Measurements from ENCODE around the gene USP37.

USP37 gene

DNA sequence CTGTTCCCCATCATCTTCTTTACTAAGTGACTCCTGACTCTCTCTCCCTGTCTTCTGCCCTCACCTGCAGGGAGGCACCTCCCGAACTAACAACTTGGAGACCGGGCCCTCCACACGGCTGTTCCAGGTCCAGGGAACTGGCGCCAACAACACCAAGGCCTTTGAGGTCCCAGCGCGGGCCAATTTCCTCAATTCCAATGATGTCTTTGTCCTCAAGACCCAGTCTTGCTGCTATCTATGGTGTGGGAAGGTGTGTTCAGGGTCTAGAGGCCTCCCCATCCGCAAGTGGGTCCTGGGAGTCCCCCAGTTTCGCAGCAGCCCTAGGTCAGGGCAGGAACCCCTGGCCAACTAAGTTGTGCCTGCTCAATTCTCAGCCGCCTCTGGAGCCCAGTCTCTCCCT, 133.7 kb downstream of the USP37 start:
- in situ Hi-C loops (cut with MboI; ENCODE audit: low sequenced_read_pairs): no loop called here

DNA sequence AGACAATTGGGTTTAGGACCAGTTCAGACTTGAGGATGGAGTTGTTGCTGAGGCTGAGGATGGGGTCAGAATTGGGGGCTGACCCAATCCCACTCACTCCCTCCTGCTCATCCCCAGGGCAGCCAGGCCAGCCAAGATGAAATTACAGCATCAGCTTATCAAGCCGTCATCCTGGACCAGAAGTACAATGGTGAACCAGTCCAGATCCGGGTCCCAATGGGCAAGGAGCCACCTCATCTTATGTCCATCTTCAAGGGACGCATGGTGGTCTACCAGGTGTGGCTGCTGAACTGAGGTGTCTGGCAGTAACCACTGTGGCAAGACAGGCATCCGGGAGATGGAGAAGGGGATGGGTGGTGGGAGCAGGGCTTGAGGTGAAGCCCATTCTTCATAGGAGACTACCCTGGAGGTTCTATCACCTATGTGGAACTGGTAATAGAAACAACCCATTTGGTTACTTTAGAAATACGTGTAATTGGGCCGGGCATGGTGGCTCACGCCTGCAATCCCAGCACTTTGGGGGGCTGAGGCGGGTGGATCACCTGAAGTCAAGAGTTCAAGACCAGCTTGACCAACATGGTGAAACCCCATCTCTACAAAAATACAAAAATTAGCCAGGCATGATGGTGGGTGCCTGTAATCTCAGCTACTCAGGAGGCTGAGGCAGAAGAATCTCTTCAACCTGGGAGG, 135.3 kb downstream of the USP37 start:
- in situ Hi-C loops (cut with MboI; ENCODE audit: low sequenced_read_pairs): no loop called here

DNA sequence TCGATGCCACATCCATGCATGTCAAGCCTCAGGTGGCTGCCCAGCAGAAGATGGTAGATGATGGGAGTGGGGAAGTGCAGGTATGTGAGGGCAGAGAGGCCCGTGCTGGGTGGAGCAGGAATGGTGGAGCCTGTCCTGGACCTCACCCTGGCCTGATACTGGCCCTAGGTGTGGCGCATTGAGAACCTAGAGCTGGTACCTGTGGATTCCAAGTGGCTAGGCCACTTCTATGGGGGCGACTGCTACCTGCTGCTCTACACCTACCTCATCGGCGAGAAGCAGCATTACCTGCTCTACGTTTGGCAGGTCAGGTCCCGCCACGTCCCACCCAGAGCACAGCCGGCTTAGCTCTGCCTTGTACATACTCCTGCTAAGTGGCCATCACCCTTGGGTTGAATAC, 136.3 kb downstream of the USP37 start:
- in situ Hi-C loops (cut with MboI; ENCODE audit: low sequenced_read_pairs): no loop called here

DNA sequence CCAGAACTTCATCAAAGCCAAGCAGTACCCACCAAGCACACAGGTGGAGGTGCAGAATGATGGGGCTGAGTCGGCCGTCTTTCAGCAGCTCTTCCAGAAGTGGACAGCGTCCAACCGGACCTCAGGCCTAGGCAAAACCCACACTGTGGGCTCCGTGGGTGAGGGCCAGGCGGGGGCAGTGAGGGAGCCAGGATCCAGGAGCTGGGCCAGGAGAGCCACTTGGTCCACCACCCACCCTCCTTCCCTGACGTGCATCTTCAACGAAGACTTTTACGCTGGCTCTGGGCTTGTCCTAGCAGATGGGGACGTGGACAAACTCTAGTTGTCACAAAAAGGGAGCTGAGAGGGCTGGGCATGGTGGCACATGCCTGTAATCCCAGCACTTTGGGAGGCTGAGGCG, 137.4 kb downstream of the USP37 start:
- in situ Hi-C loops (cut with MboI; ENCODE audit: low sequenced_read_pairs): no loop called here

DNA sequence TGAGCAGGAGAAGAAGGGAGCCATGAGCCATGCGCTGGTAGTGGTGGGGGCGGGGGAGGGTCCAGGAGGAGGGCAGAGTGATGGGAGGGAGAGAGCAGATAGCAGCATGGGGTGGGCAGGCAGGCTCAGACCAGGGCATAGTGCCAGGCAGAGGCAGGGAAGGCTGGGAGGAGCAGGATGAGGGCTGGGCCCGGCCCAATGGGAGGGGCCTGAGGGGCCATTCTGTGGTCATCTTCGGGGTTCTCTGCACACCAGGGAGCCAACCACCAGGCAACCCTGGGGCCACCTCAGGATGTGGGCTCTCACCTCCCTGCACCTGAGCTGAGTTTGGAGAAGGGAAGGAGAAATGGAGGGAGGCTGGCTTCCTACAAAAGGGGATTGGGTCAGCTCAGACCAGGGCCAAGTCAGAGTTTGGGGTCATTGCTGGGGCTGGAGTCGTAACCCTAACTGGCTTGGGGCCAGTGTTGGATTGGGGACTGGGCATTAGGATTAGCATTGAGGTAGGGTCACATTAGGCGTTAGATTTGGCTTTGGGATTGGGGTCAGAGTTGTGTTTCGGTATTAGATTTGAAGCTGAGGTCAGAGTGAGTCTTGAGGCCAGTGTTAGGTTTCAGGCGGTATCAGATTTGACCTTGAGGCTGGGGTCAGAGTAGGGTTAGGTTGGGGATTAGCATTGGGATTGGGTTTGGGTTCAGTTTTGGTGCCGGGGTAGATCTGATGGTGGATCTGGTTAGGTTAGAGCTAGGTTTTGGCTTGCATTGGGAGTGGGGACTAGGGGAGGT, 138.0 kb downstream of the USP37 start:
- in situ Hi-C loops (cut with MboI; ENCODE audit: low sequenced_read_pairs): no loop called here

DNA sequence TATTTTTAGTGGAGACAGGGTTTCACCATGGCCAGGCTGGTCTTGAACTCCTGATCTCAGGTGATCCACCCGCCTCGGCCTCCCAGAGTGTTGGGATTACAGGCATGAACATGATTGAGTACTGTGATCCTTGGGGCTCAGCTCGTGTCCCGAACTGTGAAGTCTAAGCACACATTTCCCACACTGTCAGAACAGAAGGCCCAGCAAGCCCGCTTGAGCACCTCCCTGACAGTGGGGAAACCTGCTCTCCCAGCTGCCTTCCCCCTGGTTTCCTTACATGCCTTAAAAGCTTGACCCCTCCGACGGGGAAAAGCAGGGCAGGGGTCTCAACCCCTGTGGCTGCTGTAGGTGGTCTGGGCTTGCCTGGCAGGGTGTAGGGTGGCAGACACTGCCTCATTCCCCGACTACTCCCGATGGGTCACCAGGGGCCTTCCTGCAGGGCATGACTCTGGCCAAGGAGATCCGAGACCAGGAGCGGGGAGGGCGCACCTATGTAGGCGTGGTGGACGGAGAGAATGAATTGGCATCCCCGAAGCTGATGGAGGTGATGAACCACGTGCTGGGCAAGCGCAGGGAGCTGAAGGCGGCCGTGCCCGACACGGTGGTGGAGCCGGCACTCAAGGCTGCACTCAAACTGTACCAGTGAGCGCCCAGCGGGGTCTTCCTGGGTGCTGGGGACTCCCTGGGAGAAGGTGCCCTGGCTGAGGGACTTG, 139.1 kb downstream of the USP37 start:
- in situ Hi-C loops (cut with MboI; ENCODE audit: low sequenced_read_pairs): no loop called here

DNA sequence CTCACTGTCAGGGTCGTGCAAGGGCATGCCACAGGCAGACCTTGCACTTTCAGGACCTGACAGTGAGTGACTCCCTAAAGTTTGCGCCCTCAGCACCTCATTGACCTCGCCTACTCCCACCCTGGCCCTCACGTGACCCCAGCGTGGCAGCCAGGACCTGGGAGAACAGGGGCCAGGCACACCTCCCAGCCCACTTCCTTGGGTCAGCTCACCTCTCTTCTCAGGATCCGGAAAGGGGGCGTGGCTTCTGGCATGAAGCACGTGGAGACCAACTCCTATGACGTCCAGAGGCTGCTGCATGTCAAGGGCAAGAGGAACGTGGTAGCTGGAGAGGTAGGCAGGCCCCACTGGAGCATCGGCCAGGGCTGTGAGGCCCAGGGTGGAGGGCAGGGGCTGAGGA, 140.4 kb downstream of the USP37 start:
- in situ Hi-C loops (cut with MboI; ENCODE audit: low sequenced_read_pairs): no loop called here

DNA sequence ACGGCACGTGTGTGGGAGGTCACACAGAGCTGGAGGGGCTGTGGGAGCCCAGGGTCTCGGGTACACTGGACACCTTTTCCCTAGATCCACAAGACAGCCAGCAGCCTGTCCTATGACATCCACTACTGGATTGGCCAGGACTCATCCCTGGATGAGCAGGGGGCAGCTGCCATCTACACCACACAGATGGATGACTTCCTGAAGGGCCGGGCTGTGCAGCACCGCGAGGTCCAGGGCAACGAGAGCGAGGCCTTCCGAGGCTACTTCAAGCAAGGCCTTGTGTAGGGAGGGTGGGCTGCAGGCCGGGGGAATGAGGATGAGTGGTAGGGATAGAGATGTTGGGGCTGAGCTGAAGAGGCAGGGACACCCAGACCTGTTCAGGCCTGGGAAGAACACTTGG, 142.6 kb downstream of the USP37 start:
- in situ Hi-C loops (cut with MboI; ENCODE audit: low sequenced_read_pairs): no loop called here

DNA sequence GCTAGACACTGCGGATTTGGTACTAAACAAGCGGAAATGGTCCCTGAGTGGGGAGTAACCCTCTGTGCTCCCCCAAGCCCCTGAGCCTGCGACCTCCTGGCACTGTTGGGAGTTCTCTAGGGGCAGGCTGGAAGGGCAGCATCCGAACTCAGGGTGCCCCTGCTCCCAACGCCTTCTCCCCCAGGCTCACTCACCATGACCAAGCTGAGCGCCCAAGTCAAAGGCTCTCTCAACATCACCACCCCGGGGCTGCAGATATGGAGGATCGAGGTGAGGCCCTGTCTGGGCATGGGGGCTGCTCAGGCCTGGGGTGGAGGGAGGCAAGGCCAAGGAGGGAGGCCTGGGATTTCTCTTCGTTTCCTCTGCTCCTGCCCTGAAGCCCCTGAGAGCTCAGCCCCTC, 144.6 kb downstream of the USP37 start:
- in situ Hi-C loops (cut with MboI; ENCODE audit: low sequenced_read_pairs): no loop called here

DNA sequence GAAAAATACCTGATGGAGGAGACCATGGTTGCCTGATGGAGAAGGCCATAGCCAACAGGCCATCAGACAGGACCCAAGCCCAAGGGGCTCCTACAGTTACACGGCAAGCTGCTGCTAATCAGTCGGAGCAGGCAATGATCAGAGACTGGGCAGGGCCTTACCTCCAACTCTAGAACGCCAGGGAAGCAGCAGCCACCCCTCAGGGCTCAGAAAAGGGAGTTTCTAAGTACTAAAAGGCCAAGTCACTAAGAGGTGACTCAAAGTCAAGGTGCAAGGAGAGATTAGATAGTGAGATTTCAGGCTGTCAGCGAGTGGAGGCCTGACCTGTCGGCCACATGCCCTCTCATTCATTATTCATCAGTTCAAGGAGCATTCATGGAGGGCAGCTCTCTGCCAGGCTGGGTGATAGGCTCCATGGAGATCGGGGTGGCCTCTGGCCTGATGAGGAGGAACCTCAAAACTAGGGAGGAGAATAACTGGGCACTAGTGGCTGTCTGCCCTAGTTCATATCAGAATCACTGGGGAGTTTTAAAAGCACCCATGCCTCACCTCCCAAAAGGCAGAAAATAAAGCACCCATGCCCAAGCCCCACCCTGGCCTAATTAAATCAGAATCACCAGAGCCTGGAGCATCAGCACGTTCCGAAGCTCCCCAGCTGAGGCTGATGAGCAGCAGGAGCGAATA, 145.6 kb downstream of the USP37 start:
- in situ Hi-C loops (cut with MboI; ENCODE audit: low sequenced_read_pairs): no loop called here

DNA sequence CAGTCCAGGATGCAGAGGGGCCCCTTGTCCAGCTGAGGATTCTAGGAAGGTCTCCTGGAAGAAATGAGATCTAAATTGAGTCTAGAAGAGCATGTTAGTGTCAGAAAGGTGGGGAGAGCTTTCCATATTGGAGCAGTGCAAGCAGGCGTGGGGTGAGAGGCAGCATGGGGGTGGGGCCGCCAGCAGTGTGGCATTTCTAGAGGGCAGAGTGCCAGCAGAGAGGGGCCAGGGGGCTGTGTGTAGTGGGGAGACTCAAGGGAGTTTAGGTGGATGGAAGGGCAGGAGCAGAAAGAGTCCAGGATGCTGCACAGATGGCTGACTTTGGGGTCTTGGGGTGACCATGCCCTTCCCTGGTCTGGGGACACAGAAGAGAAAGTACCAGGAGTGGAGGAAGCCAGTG, 147.1 kb downstream of the USP37 start:
- in situ Hi-C loops (cut with MboI; ENCODE audit: low sequenced_read_pairs): no loop called here

DNA sequence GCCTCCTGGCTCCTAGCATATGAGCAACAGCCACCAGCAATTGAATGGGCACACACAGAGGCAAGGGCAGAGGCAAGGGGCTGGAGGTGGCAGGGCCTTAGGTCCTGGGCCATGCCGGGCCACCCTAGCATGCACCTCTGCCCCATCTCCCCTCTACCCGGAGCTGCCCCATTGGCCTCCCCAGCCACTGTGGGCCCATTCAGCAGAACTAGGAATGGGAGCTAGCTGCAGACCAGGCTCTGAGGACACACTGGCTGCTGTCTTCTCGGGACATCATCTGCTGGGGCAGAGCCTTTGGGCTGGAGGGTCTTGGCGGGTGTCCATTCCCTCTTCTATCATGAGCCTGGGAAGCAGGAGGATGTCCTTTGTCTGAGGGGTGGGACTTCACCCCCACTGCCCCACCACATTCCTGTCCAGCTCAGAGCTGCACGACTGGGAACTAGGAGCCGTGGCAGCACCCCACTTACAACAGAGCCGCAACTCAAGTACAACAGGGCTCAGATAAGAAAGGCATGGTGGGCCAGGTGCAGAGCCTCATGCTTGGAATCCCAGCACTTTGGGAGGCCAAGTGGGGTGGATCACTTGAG, 148.4 kb downstream of the USP37 start:
- in situ Hi-C loops (cut with MboI; ENCODE audit: low sequenced_read_pairs): no loop called here

DNA sequence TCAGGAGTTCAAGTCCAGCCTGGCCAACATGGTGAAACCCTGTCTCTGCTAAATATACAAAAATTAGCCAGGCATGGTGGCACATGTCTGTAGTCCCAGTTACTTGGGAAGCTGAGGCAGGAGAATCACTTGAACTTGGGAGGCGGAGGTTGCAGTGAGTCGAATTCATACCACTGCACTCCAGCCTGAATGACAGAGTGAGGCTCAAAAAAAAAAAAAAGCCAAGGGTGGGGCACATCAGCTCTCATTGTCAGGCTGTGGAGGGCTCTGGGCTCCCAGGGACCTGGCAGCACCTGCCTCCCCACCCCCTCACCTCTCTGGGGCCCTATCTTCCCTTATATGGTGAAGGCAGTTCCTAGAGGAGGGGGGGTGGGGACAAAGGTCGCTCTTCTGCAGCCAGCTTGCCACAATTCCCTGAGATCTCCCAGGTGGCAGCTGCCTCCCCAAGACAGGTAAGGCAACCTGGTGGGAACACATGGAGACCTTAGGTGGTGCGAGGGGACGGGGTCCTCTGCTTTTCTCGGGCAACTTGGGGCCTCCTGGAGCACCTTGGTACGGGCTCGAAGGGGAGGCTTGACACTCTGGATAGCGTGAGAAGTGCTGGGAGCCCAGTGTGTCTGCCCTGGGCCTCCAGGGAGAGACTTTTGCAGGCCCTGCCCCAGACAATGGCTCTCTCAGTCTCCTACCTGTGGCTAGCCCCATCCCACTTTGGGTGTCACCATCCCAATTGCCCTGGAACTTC, 149.3 kb downstream of the USP37 start, which contains the start of gene VIL1:
Gene VIL1 (plus strand): TSS at position 407 of the 742 bp plus-strand sequence. CDS start 4,656 bp downstream, outside the sequence.
- in situ Hi-C loops (cut with MboI; ENCODE audit: low sequenced_read_pairs): no loop called here

DNA sequence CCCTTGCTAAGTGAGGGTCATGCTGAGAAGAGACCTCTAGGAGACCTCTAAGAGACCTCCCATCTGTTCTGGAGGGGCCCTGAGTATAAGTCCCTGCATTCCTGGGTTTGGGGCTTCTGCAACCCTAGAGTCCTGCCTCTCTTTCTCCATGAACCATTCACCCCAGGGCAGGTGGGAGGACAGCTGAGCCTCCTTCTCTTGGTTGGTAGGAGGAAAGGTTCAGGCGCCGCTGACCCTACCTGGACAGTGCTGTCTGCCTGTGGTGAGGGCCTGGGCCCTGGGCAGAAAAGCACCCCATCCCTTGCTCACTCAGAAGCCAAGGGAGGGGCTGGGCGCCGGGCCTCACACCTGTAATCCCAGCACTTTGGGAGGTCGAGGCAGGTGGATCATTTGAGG, 149.8 kb downstream of the USP37 start:
- in situ Hi-C loops (cut with MboI; ENCODE audit: low sequenced_read_pairs): no loop called here

DNA sequence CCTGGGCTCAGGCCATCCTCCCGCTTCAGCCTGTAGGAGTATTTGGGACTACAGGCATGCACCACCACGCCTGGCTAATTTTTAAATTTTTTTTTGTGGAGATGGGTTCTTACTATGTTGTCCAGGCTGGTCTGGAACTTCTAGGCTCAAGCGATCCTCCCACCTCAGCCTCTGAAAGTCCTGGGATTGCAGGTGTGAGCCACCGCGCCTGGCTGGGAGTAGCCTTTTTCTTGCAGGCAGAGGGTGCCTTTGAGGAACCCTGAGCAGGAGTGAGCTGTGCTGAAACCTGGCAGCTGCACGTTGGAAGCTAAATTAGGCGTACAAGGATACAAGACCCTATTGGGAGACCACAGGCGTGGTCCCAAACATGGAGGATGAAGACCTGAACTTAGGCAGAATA, 160.4 kb downstream of the USP37 start:
- in situ Hi-C loops (cut with MboI; ENCODE audit: low sequenced_read_pairs): no loop called here

DNA sequence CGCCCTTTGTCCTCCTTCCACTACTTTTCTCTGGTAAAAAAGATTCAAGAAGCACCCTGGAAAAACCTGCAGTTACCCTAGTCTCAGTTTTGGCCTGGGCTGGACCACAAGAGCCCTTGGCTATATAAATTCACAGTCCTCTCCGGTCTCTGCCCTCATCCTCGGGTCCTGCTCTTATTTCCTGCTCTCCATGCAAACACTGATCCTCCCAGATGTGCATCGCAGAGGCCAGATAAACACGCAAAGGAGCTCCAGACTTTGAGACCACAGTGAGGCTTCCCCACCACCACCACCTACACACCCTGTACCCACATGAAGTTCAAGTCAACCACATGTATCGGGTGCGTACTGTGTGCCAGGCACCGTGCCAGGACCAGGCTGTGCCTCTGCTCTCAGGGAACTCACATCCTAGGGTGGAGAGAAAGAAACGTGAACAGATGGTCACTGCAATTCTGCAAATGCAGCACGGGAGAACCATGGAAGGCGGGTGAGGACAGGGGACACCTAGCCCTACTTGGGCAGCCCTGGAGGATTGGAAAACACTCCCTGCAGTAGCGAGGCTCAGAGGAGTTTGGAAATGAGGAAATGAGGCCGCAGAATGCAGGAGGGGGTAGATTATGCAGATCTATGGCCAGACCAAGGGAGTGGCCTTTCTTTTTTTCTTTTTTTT, 161.1 kb downstream of the USP37 start:
- in situ Hi-C loops (cut with MboI; ENCODE audit: low sequenced_read_pairs): no loop called here

DNA sequence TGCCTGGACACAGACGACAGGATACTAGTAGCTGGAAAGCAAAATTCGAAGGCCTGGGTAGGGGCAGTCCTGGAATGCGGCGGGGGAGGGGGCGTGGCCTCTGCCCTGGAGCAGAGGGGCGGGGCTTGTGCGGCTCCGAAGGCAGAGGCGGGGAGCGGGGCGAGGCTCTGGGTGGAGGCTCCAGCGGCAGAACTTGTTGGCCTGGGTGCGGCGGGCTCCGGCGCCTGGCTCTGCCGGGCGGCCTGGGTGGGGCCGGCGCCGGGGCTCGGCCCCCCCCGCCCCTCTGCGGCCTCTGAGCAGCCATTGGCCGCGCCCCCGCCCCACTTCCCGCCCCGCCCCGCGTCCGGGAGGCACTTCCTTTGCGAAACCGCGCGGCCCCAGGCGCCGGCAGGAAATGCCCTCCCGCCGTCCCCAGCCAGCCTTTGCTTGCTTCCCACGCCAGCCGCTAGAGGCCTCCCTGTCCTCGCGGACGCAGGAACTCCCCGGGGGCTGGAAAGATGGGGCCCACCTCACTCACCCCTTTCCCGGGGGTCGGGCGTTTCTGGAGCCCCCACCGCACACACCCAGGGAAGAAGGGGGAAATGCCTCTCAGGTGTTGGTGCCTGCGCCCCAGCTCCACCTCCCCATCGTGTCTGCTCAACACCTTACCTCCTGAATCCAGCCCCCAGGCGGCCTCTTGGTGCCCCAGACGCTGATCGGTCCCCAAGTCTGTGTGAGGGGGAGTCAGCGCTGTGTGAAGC, 161.8 kb downstream of the USP37 start:
- in situ Hi-C loops (cut with MboI; ENCODE audit: low sequenced_read_pairs): no loop called here

DNA sequence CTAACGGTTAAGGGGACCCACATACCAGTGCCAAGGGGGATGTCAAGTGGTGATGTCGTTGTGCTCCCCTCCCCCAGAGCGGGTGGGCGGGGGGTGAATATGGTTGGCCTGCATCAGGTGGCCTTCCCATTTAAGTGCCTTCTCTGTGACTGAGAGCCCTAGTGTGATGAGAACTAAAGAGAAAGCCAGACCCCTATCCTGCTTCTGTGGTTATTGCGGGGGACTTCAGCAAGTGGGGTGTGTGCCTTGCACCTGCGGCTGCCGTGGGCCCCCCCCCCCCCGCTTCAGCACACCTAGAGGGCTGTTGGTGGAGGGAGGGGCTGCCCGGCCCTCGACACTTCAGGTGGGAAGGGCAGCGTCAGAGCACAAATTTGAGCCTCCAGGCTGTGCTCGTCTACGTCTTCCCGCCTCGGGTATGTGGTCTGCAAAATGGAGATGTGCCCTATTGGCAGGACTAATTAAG, 162.4 kb downstream of the USP37 start:
- in situ Hi-C loops (cut with MboI; ENCODE audit: low sequenced_read_pairs): no loop called here

Data from HL-60/S4 treated with phorbol 12-myristate 13-acetate at 8.2 ng/mL for 4 days and 3 days (cell line).